ENCODE measurements around the gene FBLN7. TPM values are rescaled to one million over a fixed set of nuclear protein-coding genes. Genes with fewer than 3 reads are reported as not detected.

Gene FBLN7
- total RNA-seq, 1 donor from 2014 or later = 0.41 TPM

GRCh38 chr2:112140205-112140802 lies 2.1 kb downstream of the FBLN7 start:
- FAIRE-seq = no peak
- no peak for DNase-seq (ENCODE audit: low spot score in 2 of 2)

DNA sequence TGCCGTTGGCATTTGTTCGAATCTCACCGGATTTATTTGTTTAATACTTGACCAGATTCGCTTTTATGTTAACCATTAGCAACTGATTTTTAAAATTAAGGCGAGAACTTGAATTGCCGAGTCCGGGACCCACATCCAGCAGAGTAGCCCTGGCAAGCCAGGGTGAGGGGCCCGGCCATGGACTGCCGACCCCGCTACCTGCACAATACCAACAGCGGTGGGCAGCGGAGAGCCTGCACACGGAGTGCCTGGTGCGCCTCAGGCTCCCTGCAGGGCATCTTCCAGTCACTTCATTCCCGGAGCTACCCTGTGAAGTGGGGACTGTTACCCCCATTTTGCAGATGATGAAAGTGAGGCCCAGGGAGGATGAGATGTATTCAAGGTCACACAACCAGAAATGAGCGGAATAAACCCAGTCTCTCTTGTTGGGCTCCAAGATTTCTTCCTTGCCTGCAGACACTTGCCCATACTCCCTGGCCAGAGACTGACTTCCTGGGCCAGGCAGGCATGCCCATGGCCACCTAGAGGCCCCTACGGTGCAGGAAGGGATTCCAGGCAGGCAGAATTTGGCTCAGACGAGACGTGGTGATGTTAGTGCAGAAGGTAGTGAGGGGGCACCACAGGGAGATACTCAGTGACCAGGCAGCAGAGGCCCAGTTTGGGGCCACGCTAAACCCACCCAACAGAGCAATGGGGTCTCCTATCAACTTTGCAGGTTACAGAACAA lies 2.9 kb downstream of the FBLN7 start:
- DNase-seq (ENCODE audit: low spot score in 2 of 2) (no peak), FAIRE-seq (no peak)

GRCh38 chr2:112141626-112142007 lies 3.4 kb downstream of the FBLN7 start:
- FAIRE-seq = no peak
- no peak for DNase-seq (ENCODE audit: low spot score in 2 of 2)

GRCh38 chr2:112142525-112143078 lies 4.4 kb downstream of the FBLN7 start:
- DNase-seq (ENCODE audit: low spot score in 2 of 2) (no peak), FAIRE-seq (no peak)

DNA sequence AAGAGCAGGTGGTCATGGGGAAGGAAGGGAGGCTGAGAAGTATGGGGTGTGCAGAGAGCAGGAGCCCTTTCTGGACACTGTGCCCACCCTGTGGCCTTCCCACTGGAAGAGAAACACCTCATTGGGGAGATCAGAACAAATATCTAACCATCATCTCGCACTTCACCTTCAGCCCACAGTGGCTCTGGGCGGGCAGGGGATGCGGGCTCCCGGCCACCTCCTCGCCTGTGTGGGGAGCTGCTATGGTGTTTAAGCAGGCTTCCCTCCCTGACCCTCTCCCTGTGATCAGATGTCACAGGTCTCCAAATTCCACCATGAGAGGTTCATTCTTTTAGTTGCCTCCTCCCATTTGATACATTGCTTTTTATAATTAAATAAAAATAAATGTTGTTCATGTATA lies 5.0 kb downstream of the FBLN7 start:
- no peak for FAIRE-seq
- DNase-seq (ENCODE audit: low spot score in 2 of 2) = peak in 1 of 2 donors; percentile 1

GRCh38 chr2:112144966-112145365 lies 6.8 kb downstream of the FBLN7 start:
- no peak for FAIRE-seq
- DNase-seq (ENCODE audit: low spot score in 2 of 2) = no peak

DNA sequence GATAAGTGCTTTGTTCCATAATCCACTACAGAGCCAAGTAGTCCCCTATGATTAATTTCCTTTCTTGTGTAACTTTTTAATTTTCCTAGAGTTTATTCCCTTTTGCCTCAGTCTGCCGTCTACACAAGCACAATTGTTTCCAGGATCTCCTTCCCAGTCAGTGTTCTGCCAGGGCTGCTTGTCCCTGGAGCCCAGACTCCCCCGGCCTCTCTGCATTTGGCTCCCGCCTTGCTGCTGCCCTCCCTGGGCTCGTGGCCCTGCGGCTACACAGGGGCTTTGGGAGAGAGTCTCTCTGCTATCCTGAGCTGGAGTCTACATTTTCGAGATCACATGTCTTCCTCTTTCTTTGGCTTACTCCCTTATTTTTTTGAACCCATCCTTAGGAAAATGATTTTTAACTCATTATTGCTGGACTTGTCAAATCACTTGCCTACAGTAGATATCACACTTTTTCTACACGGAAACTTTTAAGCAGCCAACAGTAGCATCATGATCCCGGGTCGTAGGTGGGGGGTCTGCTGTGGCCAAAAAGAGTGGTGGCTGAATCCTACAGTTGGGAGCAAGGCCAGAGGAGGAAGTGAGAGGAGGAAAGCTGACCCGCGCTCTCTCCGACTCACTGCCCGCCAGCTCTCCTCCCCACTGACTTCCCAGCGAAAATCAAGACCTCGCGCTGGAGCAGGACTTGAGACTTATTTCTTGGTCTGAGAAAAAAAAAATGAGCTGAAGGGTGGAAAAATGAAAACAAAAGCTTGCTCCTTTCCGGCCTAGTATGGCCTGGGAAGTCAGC lies 9.4 kb downstream of the FBLN7 start:
- no peak for FAIRE-seq
- no peak for DNase-seq (ENCODE audit: low spot score in 2 of 2)

- DNase-seq (ENCODE audit: low spot score in 2 of 2) (no peak), FAIRE-seq (no peak)
Observed at GRCh38 chr2:112148477-112148876, 10.3 kb downstream of the FBLN7 start.

- DNase-seq (ENCODE audit: low spot score in 2 of 2) (no peak), FAIRE-seq (no peak)
Observed at GRCh38 chr2:112149194-112149593, 11.0 kb downstream of the FBLN7 start.

- FAIRE-seq (no peak), DNase-seq (ENCODE audit: low spot score in 2 of 2) (no peak)
Observed at GRCh38 chr2:112149866-112150435, 11.8 kb downstream of the FBLN7 start.

- no peak for DNase-seq (ENCODE audit: low spot score in 2 of 2)
- FAIRE-seq = no peak
Observed at GRCh38 chr2:112150447-112150846, 12.3 kb downstream of the FBLN7 start.

GRCh38 chr2:112150851-112151250 lies 12.7 kb downstream of the FBLN7 start:
- no peak for FAIRE-seq
- DNase-seq (ENCODE audit: low spot score in 2 of 2) = no peak

GRCh38 chr2:112151271-112151670 lies 13.1 kb downstream of the FBLN7 start:
- DNase-seq (ENCODE audit: low spot score in 2 of 2) (no peak), FAIRE-seq (no peak)

- no peak for FAIRE-seq
- DNase-seq (ENCODE audit: low spot score in 2 of 2) = no peak
Observed at GRCh38 chr2:112151701-112152440, 13.7 kb downstream of the FBLN7 start.

GRCh38 chr2:112152476-112153178 lies 14.4 kb downstream of the FBLN7 start:
- no peak for DNase-seq (ENCODE audit: low spot score in 2 of 2)
- FAIRE-seq = no peak

- FAIRE-seq (no peak), DNase-seq (ENCODE audit: low spot score in 2 of 2) (no peak)
Observed at GRCh38 chr2:112153179-112153490, 14.9 kb downstream of the FBLN7 start.

DNA sequence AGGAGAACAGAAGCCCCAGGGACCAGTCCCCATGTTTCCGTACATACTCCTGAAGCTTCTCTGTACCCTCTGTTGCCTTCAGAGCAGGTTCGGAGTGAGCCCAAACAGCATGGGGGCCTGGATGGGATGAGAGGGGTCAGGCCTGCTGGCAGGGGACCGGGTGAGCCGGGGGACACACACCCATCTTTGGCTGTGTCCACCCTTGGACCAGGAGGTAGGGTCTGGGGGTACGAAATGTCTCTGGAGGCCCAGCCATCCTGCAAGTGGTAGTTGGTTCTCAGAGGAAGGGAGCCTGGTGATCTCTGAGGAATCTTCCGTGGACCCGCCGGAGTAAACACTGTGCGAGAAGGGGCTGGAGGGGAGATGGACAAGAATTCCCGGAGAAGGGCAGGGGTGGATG lies 15.3 kb downstream of the FBLN7 start:
- DNase-seq (ENCODE audit: low spot score in 2 of 2) (no peak), FAIRE-seq (no peak)

- no peak for DNase-seq (ENCODE audit: low spot score in 2 of 2)
- FAIRE-seq = no peak
Observed at GRCh38 chr2:112154246-112155117, 16.3 kb downstream of the FBLN7 start.
